ENCODE results near the gene CIITA. TPM values are rescaled to one million over a fixed set of nuclear protein-coding genes. Genes with fewer than 3 reads are reported as not detected.
A peak's percentile ranks its signal among the peaks of the same experiment; 100 is the strongest.

CIITA gene
- total RNA-seq, 2 donors from 2014 or later: 3.2 to 3.4 TPM

DNA sequence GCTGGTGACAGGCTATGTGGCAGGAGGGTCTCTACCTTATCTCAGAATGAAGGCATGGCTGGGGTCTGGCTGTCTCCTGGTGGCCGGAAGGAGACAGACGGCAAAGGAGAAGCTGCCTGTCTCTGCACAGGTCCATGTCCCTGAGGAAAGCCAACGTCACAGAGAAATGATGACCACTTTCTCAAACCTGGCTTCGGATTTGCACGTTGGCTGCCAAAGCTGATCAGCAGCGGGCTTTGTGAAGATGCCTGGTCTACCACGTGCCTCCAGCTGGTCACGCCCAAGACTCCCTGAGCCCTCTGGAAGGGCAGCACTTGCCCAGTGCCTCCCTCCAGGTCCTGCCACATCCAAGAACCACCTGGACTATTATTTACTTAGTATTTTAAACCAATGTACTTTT is 56.9 kb downstream of the CIITA start:
- no peak for DNase-seq (ENCODE audit: low spot score)
- H3K9me3 ChIP-seq: no peaks in the 10 kb centered on the region
- H3K27me3 ChIP-seq: no peaks in the 10 kb centered on the region
- peaks cover 0 to 81% of the 10 kb centered on the region in 2 donors for H3K4me1 ChIP-seq
- peaks cover 20% of the 10 kb centered on the region for H3K36me3 ChIP-seq
- TF ChIP-seq, protein P1, sequence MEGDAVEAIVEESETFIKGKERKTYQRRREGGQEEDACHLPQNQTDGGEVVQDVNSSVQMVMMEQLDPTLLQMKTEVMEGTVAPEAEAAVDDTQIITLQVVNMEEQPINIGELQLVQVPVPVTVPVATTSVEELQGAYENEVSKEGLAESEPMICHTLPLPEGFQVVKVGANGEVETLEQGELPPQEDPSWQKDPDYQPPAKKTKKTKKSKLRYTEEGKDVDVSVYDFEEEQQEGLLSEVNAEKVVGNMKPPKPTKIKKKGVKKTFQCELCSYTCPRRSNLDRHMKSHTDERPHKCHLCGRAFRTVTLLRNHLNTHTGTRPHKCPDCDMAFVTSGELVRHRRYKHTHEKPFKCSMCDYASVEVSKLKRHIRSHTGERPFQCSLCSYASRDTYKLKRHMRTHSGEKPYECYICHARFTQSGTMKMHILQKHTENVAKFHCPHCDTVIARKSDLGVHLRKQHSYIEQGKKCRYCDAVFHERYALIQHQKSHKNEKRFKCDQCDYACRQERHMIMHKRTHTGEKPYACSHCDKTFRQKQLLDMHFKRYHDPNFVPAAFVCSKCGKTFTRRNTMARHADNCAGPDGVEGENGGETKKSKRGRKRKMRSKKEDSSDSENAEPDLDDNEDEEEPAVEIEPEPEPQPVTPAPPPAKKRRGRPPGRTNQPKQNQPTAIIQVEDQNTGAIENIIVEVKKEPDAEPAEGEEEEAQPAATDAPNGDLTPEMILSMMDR (IDR thresholded peaks at IDR 0.05): no peak
- H3K4me3 ChIP-seq: no peak overlapping the region
- peak overlapping the region; percentile 49 to 61 for H3K27ac ChIP-seq

DNA sequence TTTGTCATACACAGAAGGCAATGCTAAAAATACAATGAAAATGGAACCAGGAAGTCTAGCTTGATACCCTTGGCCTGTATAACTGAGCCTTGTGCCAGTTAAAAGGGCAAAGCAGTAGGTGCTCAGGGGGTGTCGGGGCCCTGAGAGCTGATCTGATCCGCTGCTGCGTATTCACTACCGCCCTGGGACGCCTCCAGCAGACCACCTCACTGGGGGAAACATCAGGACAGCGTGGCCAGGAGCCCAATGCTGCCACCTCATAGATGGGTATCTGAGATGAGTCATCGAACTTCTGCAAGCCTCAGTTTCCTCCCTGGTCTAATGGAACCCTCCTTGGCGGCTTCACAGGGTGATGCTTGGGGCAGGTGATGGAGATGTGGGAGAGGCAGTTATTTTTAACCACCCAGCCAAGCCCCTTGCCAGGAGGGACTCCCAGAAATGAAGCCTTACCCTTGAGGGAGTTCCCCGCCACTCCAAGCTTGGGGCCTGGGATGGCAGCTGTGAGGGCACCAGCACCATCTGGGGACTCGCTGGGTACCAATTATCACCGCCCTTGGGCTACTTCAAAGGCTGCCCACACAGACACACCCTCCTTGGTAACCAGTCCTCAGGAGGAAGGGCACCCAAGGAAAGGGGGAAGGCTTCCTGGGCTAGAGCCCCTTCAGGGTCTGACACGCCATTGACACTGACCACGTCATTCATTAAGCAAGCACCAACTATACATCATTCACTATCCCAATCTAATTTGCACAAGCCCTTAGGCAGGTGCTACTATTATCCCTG is 57.5 kb downstream of the CIITA start:
- H3K4me1 ChIP-seq: peaks cover 0 to 82% of the 10 kb centered on the region in 2 donors
- H3K27me3 ChIP-seq: no peaks in the 10 kb centered on the region
- DNase-seq (ENCODE audit: low spot score): no peak
- no peak overlapping the region for H3K4me3 ChIP-seq
- H3K27ac ChIP-seq: peak overlapping the region; percentile 56 to 61
- TF ChIP-seq, protein P1 (IDR thresholded peaks at IDR 0.05): no peak
- no peaks in the 10 kb centered on the region for H3K9me3 ChIP-seq
- peaks cover 15% of the 10 kb centered on the region for H3K36me3 ChIP-seq

DNA sequence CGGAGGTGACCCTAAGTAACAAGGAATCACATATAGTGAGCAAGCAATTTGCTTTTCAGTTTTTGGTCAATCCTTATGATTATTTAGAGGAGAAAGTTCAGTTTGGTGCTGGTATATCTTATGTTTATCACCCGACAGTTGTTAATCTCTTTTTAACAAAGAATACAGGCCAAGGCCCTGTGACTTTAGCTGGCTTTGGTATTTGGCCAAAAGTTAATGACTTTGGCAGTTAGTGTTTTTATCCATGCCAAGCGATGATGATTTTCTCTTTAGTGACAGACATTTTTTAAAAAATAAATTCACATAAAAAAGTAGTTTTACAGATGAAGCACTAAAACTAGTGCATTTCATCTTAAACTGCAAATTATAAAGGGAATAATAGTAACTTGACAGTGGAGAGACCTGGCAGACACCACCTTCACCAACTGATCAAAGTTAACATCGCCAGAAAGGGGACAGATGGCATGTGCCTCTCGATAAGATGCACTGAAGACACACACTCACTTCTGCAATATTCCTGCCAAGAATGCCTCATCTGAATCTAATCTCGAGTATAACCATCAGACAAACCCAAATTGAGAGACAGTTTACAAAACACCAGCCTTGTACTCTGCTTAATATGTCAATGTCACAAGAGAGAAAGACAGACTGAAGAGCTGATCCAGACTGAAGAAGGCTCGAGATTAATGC is 58.4 kb downstream of the CIITA start:
- no peaks in the 10 kb centered on the region for H3K27me3 ChIP-seq
- no peak overlapping the region for H3K4me3 ChIP-seq
- H3K9me3 ChIP-seq: no peaks in the 10 kb centered on the region
- H3K4me1 ChIP-seq: peaks cover 0 to 82% of the 10 kb centered on the region in 2 donors
- DNase-seq (ENCODE audit: low spot score): no peak
- TF ChIP-seq, protein P1 (IDR thresholded peaks at IDR 0.05): no peak
- H3K36me3 ChIP-seq: peaks cover 15% of the 10 kb centered on the region
- H3K27ac ChIP-seq: peak overlapping the region; percentile 56 to 61

DNA sequence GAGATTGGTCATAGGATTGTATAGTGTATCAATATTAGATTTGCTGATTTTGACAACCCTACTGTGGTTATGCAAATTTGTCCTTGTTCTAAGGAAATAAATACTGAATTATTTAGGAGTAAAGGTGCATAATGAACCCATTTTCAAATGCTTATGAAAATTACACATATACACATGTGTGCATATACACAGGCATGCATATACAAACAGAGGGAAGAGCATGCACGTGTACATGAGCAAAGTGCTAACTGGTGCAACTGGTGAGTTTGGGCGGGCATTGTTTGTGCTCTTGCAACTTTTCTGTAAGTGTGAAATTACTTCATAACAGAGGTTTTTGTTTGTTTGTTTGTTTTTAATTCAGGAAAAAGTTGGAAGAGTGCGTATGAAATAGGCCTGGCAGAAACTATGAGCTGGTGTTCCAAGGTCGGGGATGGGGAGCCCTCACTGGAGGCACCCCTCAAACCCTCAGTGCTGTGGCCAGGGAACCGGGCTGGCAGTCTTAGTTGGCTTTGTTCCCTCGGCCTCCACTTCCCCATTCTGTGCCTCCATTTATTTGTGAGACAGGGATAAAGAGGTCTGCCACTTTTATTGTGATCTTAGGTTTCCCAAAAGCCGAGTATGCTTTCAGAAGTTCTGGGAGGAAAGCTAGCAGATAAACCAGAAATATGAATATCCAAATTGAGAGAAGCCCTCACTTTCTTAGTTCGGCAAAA is 59.4 kb downstream of the CIITA start:
- H3K4me3 ChIP-seq: no peak overlapping the region
- H3K4me1 ChIP-seq: peaks cover 0 to 83% of the 10 kb centered on the region in 2 donors
- H3K36me3 ChIP-seq: peaks cover 12% of the 10 kb centered on the region
- no peaks in the 10 kb centered on the region for H3K27me3 ChIP-seq
- H3K9me3 ChIP-seq: no peaks in the 10 kb centered on the region
- peak overlapping the region; percentile 94 to 95 for H3K27ac ChIP-seq
- no peak for DNase-seq (ENCODE audit: low spot score)
- TF ChIP-seq, protein P1 (IDR thresholded peaks at IDR 0.05): no peak

DNA sequence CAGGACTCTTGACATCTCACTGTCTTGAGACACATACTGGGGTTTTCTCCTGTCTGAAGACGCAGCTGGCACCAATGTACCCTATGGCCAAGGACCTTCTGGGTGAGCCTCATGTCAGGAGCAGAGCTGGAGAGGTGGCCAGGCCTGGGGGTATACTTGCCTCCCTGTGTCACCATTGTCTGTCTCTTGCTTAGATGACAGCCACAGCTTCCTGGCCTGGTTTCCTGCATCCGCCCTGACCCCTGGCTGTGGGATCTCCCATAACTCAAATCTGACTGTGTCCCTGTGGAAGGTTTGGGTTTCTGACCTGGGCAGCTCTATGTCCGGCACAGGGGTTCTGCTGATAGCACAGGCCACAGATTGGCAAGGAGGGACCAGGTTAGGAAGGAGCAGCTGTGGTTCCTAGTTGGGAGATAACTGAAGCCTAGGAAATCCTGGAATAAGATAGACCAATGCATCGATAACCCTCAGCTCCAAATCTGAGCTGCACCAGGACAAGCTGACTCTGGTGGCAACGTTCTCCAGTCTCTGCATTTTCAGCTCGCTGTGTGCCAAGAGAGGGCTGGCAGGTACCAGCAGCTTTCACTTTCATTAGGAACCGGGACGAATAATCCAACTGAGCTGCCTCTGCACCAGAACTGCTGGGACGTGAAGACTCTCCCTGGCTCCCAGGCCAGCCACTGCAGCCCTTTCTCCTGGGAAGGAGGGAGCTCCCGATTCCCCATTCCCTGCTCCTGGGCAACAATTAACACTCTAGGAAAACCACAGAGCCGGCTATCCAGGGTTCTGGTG is 60.3 kb downstream of the CIITA start:
- peak overlapping the region; percentile 94 to 95 for H3K27ac ChIP-seq
- peaks cover 7% of the 10 kb centered on the region for H3K36me3 ChIP-seq
- H3K27me3 ChIP-seq: no peaks in the 10 kb centered on the region
- peak overlapping the region; percentile 9 to 24 for H3K4me3 ChIP-seq
- TF ChIP-seq, protein P1 (IDR thresholded peaks at IDR 0.05): no peak
- no peak for DNase-seq (ENCODE audit: low spot score)
- no peaks in the 10 kb centered on the region for H3K9me3 ChIP-seq
- H3K4me1 ChIP-seq: peaks cover 0 to 83% of the 10 kb centered on the region in 2 donors
